Activated naive CD8-positive, alpha-beta T cell treated with anti-CD3 and anti-CD28 coated beads, Interleukin-2, amount 50 U/mL, for 24 hours (primary cell): ENCODE data around the gene KCNB1.
"Not testable (repeated sequence)": the region's sequence is repeated elsewhere in the genome, so short reads cannot be mapped to it uniquely, and the experiment has no call there.

ENCODE experiments used
- ATAC-seq: fragments of 150-1000 bp; cut with Tn5 transposase; one replicate; pipeline ENCODE4 v1.10.0; 2021
- DNase-seq: peaks from one replicate; pipeline ENCODE4 v3.0.0; 2021
- H3K27ac Mint-ChIP-seq: one replicate; pipeline ENCODE4 v1.8.0; 2021; ENCODE audit warnings: mild to moderate bottlenecking, mixed read lengths
- H3K27me3 Mint-ChIP-seq: one replicate; pipeline ENCODE4 v1.8.0; 2021; ENCODE audit warnings: mixed read lengths
- H3K36me3 Mint-ChIP-seq: one replicate; pipeline ENCODE4 v1.8.0; 2021; ENCODE audit warnings: low read depth, mixed read lengths
- H3K4me1 Mint-ChIP-seq: one replicate; pipeline ENCODE4 v1.8.0; 2021; ENCODE audit warnings: mixed read lengths
- H3K4me3 Mint-ChIP-seq: one replicate; pipeline ENCODE4 v1.8.0; 2021; ENCODE audit warnings: mild to moderate bottlenecking, moderate library complexity, mixed read lengths
- H3K9me3 Mint-ChIP-seq: one replicate; pipeline ENCODE4 v1.8.0; 2021; ENCODE audit warnings: mixed read lengths

Gene KCNB1

DNA sequence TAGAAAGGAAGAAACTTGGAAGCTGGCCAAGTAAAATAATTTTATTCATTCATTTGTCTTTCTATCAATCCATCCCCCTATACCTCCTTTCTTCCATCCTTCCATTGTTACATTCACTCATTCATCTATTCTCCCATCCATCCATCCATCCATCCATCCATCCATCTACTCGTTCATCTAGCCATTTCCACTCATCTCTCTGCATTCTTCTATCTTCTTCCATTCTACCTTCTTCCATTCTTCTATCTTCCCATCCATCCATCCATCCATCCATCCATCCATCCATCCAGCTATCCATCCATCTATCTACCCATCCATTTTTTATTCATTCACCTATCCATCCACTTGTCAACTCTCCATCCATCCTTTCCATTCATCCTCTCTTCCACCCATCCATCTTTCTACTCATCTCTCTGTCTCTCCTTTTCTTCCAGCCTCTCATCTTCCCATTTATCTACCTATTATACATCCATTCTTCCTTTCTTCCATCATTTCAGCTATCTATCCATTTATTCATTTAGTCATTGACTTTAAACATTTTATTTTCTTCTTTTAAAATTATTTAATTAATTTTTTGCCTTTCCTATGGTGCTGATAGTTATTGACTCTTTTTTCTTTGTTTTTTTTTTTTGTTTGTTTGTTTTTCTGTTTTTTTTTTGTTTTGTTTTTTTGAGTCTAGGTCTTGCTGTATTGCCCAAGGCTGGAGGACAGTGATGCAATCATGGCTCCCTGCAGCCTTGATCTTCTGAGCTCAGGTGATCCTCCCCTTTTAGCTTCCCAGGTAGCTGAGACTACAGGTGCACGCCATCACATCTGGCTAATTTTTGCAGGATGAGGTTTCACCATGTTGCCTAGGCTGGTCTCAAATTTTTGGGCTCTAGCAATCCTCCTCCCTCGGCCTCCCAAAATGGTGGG is 151.5 kb downstream of the KCNB1 start:
- Mint-ChIP-seq H3K9me3 (no peaks in the 10 kb centered on the region), H3K27me3 (peaks cover 29% of the 10 kb centered on the region)

GRCh38 chr20:49328790-49329189 is 153.7 kb downstream of the KCNB1 start:
- DNase-seq = no peak
- no peaks in the 10 kb centered on the region for H3K36me3 Mint-ChIP-seq
- no peak overlapping the region for H3K27ac Mint-ChIP-seq
- H3K9me3 Mint-ChIP-seq = no peaks in the 10 kb centered on the region
- H3K4me1 Mint-ChIP-seq = peaks cover 9% of the 10 kb centered on the region
- H3K27me3 Mint-ChIP-seq = peaks cover 26% of the 10 kb centered on the region
- no peak overlapping the region for H3K4me3 Mint-ChIP-seq
- ATAC-seq = no peak

More for the DNA sequence above, 151.5 kb downstream of the KCNB1 start:
- no peak overlapping the region for H3K27ac Mint-ChIP-seq
- no peaks in the 10 kb centered on the region for H3K4me1 Mint-ChIP-seq
- DNase-seq (no peak), ATAC-seq (no peak)
- H3K36me3 Mint-ChIP-seq = no peaks in the 10 kb centered on the region
- no peak overlapping the region for H3K4me3 Mint-ChIP-seq

- no peaks in the 10 kb centered on the region for H3K36me3 Mint-ChIP-seq
- no peak overlapping the region for H3K27ac Mint-ChIP-seq
- ATAC-seq = no peak
- peaks cover 18% of the 10 kb centered on the region for H3K27me3 Mint-ChIP-seq
- H3K4me1 Mint-ChIP-seq = peaks cover 19% of the 10 kb centered on the region
- no peak for DNase-seq
- no peak overlapping the region for H3K4me3 Mint-ChIP-seq
- no peaks in the 10 kb centered on the region for H3K9me3 Mint-ChIP-seq
Observed at GRCh38 chr20:49326026-49326425, 156.4 kb downstream of the KCNB1 start.

GRCh38 chr20:49324306-49324705 is 158.2 kb downstream of the KCNB1 start:
- ATAC-seq (no peak), DNase-seq (no peak)
- H3K9me3 Mint-ChIP-seq = no peaks in the 10 kb centered on the region
- H3K4me3 Mint-ChIP-seq = no peak overlapping the region
- no peaks in the 10 kb centered on the region for H3K36me3 Mint-ChIP-seq
- H3K27me3 Mint-ChIP-seq = peaks cover 27% of the 10 kb centered on the region
- H3K4me1 Mint-ChIP-seq = peaks cover 22% of the 10 kb centered on the region
- H3K27ac Mint-ChIP-seq = peak overlapping the region; percentile 70

- Mint-ChIP-seq H3K27me3 (peaks cover 30% of the 10 kb centered on the region), H3K4me3 (no peak overlapping the region), H3K4me1 (peaks cover 28% of the 10 kb centered on the region), H3K27ac (peak overlapping the region; percentile 57), H3K36me3 (no peaks in the 10 kb centered on the region), H3K9me3 (no peaks in the 10 kb centered on the region)
- ATAC-seq (peak; percentile 71), DNase-seq (peak; percentile 25)
Observed at GRCh38 chr20:49323622-49324238, 158.7 kb downstream of the KCNB1 start.

GRCh38 chr20:49320460-49320859 is 162.0 kb downstream of the KCNB1 start:
- Mint-ChIP-seq H3K9me3 (no peaks in the 10 kb centered on the region), H3K36me3 (no peaks in the 10 kb centered on the region), H3K4me1 (peaks cover 34% of the 10 kb centered on the region), H3K4me3 (no peak overlapping the region), H3K27me3 (peaks cover 54% of the 10 kb centered on the region), H3K27ac (no peak overlapping the region)
- ATAC-seq (no peak), DNase-seq (no peak)

- DNase-seq (no peak), ATAC-seq (no peak)
- Mint-ChIP-seq H3K27ac (no peak overlapping the region), H3K36me3 (no peaks in the 10 kb centered on the region), H3K4me1 (peaks cover 29% of the 10 kb centered on the region), H3K4me3 (peak overlapping the region; percentile 84), H3K9me3 (no peaks in the 10 kb centered on the region), H3K27me3 (peaks cover 56% of the 10 kb centered on the region)
Observed at GRCh38 chr20:49319208-49319809, 163.2 kb downstream of the KCNB1 start.

- Mint-ChIP-seq H3K4me3 (peak overlapping the region; percentile 84), H3K36me3 (no peaks in the 10 kb centered on the region), H3K27ac (no peak overlapping the region), H3K27me3 (peaks cover 57% of the 10 kb centered on the region), H3K4me1 (peaks cover 23% of the 10 kb centered on the region), H3K9me3 (no peaks in the 10 kb centered on the region)
- ATAC-seq = peak; percentile 28
- peak; percentile 15 for DNase-seq
Observed at GRCh38 chr20:49318430-49319207, 163.8 kb downstream of the KCNB1 start.

DNA sequence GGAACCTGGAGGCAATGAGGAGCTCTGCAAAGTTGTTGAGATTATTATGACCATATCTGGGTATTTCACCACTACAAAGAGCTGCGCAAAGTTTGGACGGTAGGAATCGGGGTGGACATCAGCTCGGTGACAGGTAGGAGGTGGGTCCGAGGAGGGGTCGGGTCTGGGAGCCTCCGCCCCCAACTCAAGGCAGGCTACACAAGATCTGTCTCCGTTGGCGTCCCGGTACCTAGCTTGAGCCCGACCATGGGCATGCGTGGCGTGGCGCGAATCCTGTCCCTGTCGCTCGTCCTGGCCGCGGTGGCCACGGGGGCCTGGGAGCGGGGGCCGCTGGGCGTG is 164.4 kb downstream of the KCNB1 start:
- Mint-ChIP-seq H3K4me1 (peaks cover 17% of the 10 kb centered on the region), H3K36me3 (no peaks in the 10 kb centered on the region), H3K9me3 (no peaks in the 10 kb centered on the region), H3K27ac (no peak overlapping the region), H3K27me3 (peaks cover 57% of the 10 kb centered on the region), H3K4me3 (peak overlapping the region; percentile 61)
- no peak for ATAC-seq
- no peak for DNase-seq

GRCh38 chr20:49316704-49317103 is 165.8 kb downstream of the KCNB1 start:
- Mint-ChIP-seq H3K4me1 (peaks cover 15% of the 10 kb centered on the region), H3K27me3 (peaks cover 55% of the 10 kb centered on the region), H3K9me3 (no peaks in the 10 kb centered on the region), H3K36me3 (no peaks in the 10 kb centered on the region), H3K4me3 (no peak overlapping the region), H3K27ac (no peak overlapping the region)
- no peak for DNase-seq
- no peak for ATAC-seq

- Mint-ChIP-seq H3K27me3 (peaks cover 44% of the 10 kb centered on the region), H3K27ac (no peak overlapping the region)
- ATAC-seq = no peak
Observed at GRCh38 chr20:49315580-49315979, 166.9 kb downstream of the KCNB1 start.

GRCh38 chr20:49314052-49314451 is 168.4 kb downstream of the KCNB1 start:
- DNase-seq, H3K4me3 Mint-ChIP-seq, H3K36me3 Mint-ChIP-seq, ATAC-seq, H3K27ac Mint-ChIP-seq: not testable (repeated sequence)
- Mint-ChIP-seq H3K9me3 (peaks cover 17% of the 10 kb centered on the region), H3K27me3 (peaks cover 30% of the 10 kb centered on the region), H3K4me1 (peaks cover 33% of the 10 kb centered on the region)

More at GRCh38 chr20:49315580-49315979, 166.9 kb downstream of the KCNB1 start:
- peaks cover 2% of the 10 kb centered on the region for H3K36me3 Mint-ChIP-seq
- peaks cover 23% of the 10 kb centered on the region for H3K4me1 Mint-ChIP-seq
- peaks cover 6% of the 10 kb centered on the region for H3K9me3 Mint-ChIP-seq
- no peak overlapping the region for H3K4me3 Mint-ChIP-seq
- DNase-seq = no peak
